Endothelial cell of umbilical vein (primary cell): ENCODE measurements around the gene PRKG1. TPM values are rescaled to one million over a fixed set of nuclear protein-coding genes. Genes with fewer than 3 reads are reported as not detected.

Experiments
- BruUV-seq: library from RNA; stranded (reverse); fragments of 400-500 nt; replicated peaks from 2 replicates; lab custom pipeline; 2021; lab: Mats Ljungman, UMichigan
- CTCF ChIA-PET: fragments of 300-600, 350-600 bp; sonication (Branson Sonifier 250); formaldehyde crosslinking; loops from one replicate; lab custom pipeline; 2021; ENCODE audit warnings: antibody characterized with exemption, inconsistent platforms; lab: Charles Lee
- POLR2A ChIA-PET: fragments of 300-600, 350-600 bp; sonication (Branson Sonifier 250); formaldehyde crosslinking; loops from one replicate; lab custom pipeline; 2021; ENCODE audit warnings: antibody characterized with exemption, inconsistent platforms; lab: Charles Lee
- DNase-seq: peaks from one replicate; pipeline ENCODE4 v3.0.0-alpha.2; 2011; ENCODE audit warnings: low read depth, low spot score
- FAIRE-seq: peaks from 2 replicates; lab custom pipeline; 2011; peaks lifted over from hg19 to GRCh38; lab: Jason Lieb, UNC
- H2AFZ ChIP-seq: 2 replicates; pipeline ENCODE4 v1.6.0; 2012; ENCODE audit warnings: low read depth, low read length, control low read depth, inconsistent platforms
- H3K27ac ChIP-seq: 2 replicates; pipeline ENCODE4 v1.5.1; 2011; ENCODE audit warnings: low read depth, mild to moderate bottlenecking, control low read depth, low read length, moderate library complexity; ENCODE audit not compliant: insufficient read depth
- H3K27me3 ChIP-seq, 2 experiments: 2 replicates each; pipeline versions ENCODE4 v1.6.0 to v1.6.1; 2011; ENCODE audit warnings: low read length in 2 of 2, mixed read lengths in 1 of 2; ENCODE audit not compliant: control insufficient read depth in 2 of 2, insufficient read depth in 2 of 2
- H3K36me3 ChIP-seq, 2 experiments: 2 replicates in 1 of 2; 3 replicates in 1 of 2; pipeline ENCODE4 v1.5.1; 2011; ENCODE audit warnings: low read length in 2 of 2, mild to moderate bottlenecking in 1 of 2, moderate library complexity in 1 of 2; ENCODE audit not compliant: control insufficient read depth in 2 of 2, insufficient read depth in 2 of 2; ENCODE audit errors: extremely low read depth in 1 of 2
- H3K4me1 ChIP-seq: 3 replicates; pipeline ENCODE4 v1.5.1; 2011; ENCODE audit warnings: mild to moderate bottlenecking, low read length; ENCODE audit not compliant: control insufficient read depth, insufficient read depth; ENCODE audit errors: extremely low read depth
- H3K4me2 ChIP-seq: 2 replicates; pipeline ENCODE4 v1.6.1; 2011; ENCODE audit warnings: low read length, control low read depth, mixed read lengths; ENCODE audit not compliant: insufficient read depth
- H3K4me3 ChIP-seq, 3 experiments: fragments of 200-600 bp in 1 of 3; sonication (generic), shearing (Covaris generic) in 1 of 3; replicated peaks in 1 of 3; 2 replicates each; pipeline ENCODE4 v1.5.1; 2011 to 2016; ENCODE audit warnings: control low read depth in 3 of 3, low read length in 3 of 3, mild to moderate bottlenecking in 2 of 3, inconsistent platforms in 1 of 3, low read depth in 1 of 3, moderate library complexity in 1 of 3; ENCODE audit not compliant: insufficient read depth in 1 of 3
- H3K79me2 ChIP-seq: 2 replicates; pipeline ENCODE4 v1.6.0; 2012; ENCODE audit warnings: low read length, inconsistent platforms; ENCODE audit not compliant: control insufficient read depth, insufficient read depth
- H3K9ac ChIP-seq: replicated peaks from 2 replicates; pipeline ENCODE3; 2011; ENCODE audit warnings: low read length, control low read depth; ENCODE audit not compliant: insufficient read depth; ENCODE audit errors: extremely low read depth
- H3K9me1 ChIP-seq: replicated peaks from 3 replicates; pipeline ENCODE4 v1.6.0; 2011; ENCODE audit warnings: mild to moderate bottlenecking, low read length; ENCODE audit not compliant: control insufficient read depth, insufficient read depth; ENCODE audit errors: extremely low read depth
- H3K9me3 ChIP-seq: replicated peaks from 2 replicates; pipeline ENCODE4 v1.5.1; 2012; ENCODE audit warnings: low read length, inconsistent platforms; ENCODE audit not compliant: control insufficient read depth, insufficient read depth
- H4K20me1 ChIP-seq: replicated peaks from 2 replicates; pipeline ENCODE3; 2011; ENCODE audit warnings: mild to moderate bottlenecking, low read length; ENCODE audit not compliant: control insufficient read depth, insufficient read depth; ENCODE audit errors: extremely low read depth
- FOS ChIP-seq: IDR thresholded peaks from 2 replicates; pipeline ENCODE4 v1.6.1; 2011; ENCODE audit warnings: mild to moderate bottlenecking, low read length, moderate library complexity, borderline replicate concordance; ENCODE audit not compliant: insufficient read depth
- GATA2 ChIP-seq: IDR thresholded peaks from 2 replicates; pipeline ENCODE4 v1.7.0; 2011; ENCODE audit warnings: low read depth, mild to moderate bottlenecking, moderate library complexity, mixed read lengths, low read length; ENCODE audit not compliant: insufficient read length, insufficient read depth
- JUN ChIP-seq: IDR thresholded peaks from 2 replicates; pipeline ENCODE4 v1.6.1; 2011; ENCODE audit warnings: borderline replicate concordance, low read depth; ENCODE audit not compliant: insufficient read length, insufficient read depth
- POLR2A ChIP-seq: IDR thresholded peaks from 2 replicates; pipeline ENCODE4 v1.6.1; 2012; ENCODE audit warnings: low read depth, mild to moderate bottlenecking, control low read depth, low read length
- POLR2AphosphoS5 ChIP-seq: IDR thresholded peaks from 2 replicates; pipeline ENCODE4 v1.6.1; 2012; ENCODE audit warnings: low read depth, mild to moderate bottlenecking, control low read depth, low read length, moderate library complexity; ENCODE audit not compliant: insufficient read depth
- dilution Hi-C: fragments of 300-500 bp; cut with MboI; formaldehyde crosslinking; loops from one replicate; pipeline ENCODE4 v1.15.0; 2019; ENCODE audit warnings: low sequenced_read_pairs; ENCODE audit not compliant: extremely low pct_ligation_motif_present
- intact Hi-C: fragments of 100-400 bp; cut with micrococcal nuclease; formaldehyde crosslinking; loops from one replicate; pipeline ENCODE4 v1.10.0; 2022
- polyA plus RNA-seq, 4 experiments: library from polyadenylated mRNA; depleted of rRNA in 3 of 4; stranded (reverse) in 3 of 4; unstranded in 1 of 4; fragments of >200 nt; gene quantifications; 2 replicates each; pipeline versions ENCODE4 v1.2.1 to v1.2.3, GENCODE V29; 2011 to 2012; ENCODE audit warnings: missing spikeins in 1 of 4
- total RNA-seq: library from RNA; stranded (reverse); gene quantifications from 2 replicates; pipeline ENCODE4 v1.2.3, GENCODE V29; 2021
- TF ChIP-seq, protein P1 (sequence below), 2 donors: IDR thresholded peaks; 1 replicate in 1 of 2; 2 replicates in 1 of 2; pipeline ENCODE4 v1.5.1; 2011; ENCODE audit warnings: low read length in 2 of 2, mild to moderate bottlenecking in 2 of 2, moderate library complexity in 2 of 2, control low read depth in 1 of 2, inconsistent platforms in 1 of 2, low read depth in 1 of 2; ENCODE audit not compliant: insufficient read depth in 1 of 2; ENCODE audit errors: extremely low read depth in 1 of 2

Gene PRKG1
- total and polyA plus RNA-seq, 2 donors (not counting 3 experiments of a cell fraction or from before 2014, with no cell fraction given), result 0.01 to 0.18 TPM

DNA sequence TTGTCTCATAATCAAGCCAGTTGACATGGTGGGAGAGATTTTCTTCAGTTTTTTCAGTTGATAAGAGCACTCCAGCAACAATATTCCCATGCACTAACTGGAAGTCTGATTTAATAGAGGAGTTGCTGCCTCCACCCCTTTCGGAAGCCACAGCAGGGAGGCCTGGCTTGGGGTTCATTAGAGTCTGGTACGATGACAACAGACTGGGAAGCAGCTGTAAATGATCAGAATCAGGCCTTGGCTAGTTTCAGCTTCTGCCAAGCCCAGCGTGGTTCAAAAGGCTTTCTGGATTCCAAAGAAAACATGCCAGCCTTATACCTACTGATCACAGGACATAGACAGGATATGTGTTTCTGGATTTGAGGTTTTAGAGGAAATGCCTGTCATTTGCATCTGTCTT, 351.1 kb downstream of the PRKG1 start:
- DNase-seq (peak; percentile 74), FAIRE-seq (peak; percentile 4)
- no peak overlapping the region for H3K27ac ChIP-seq
- no peak overlapping the region for H3K4me2 ChIP-seq
- no peaks in the 10 kb centered on the region for H3K9me1 ChIP-seq
- no peaks in the 10 kb centered on the region for H3K79me2 ChIP-seq
- POLR2A ChIA-PET, result interaction anchor here (0.5 kb wide), 1 partner anchor 855 kb away, joined by 4 read pairs; no protein-coding TSS in a partner anchor
- dilution Hi-C loops (no loop called here), intact Hi-C loops (loop anchor here (10.0 kb wide), 1 partner anchor 789 kb away; no protein-coding TSS in a partner anchor)
- no peaks in the 10 kb centered on the region for H3K36me3 ChIP-seq
- TF ChIP-seq POLR2A, result no peak
- peak; percentile 18 for TF ChIP-seq GATA2
- no peak overlapping the region for H3K4me3 ChIP-seq
- peak overlapping the region; percentile 45 for H2AFZ ChIP-seq
- no TSS peak for BruUV-seq
- H3K27me3 ChIP-seq, result peaks cover 0 to 2% of the 10 kb centered on the region in 2 experiments
- no peaks in the 10 kb centered on the region for H3K9me3 ChIP-seq
- no peak overlapping the region for H3K9ac ChIP-seq
- CTCF ChIA-PET, result interaction anchor here (0.5 to 1.3 kb wide), 4 partner anchors 16 to 791 kb away, joined by 3 to 9 read pairs (median 4); no protein-coding TSS in a partner anchor
- no peaks in the 10 kb centered on the region for H4K20me1 ChIP-seq
- H3K4me1 ChIP-seq, result peaks cover 6% of the 10 kb centered on the region

DNA sequence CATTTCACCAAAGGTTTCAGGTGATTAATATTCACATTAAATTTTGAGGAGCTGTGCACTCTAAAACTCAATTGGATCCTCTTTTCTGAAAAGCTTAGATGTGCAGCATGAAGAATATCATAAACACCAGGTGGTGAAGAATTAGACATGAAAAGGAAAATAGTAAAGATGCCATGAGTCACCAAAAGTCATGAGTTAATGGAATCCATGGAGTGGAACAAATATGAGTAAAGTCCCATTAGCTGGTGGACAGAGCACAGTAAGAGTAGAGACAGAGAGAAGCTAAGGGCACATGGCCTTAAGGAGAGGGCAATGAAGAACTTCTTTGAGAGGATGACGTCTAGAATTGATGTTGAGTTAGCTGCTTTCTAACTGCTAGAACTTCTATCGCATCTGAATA, 353.5 kb downstream of the PRKG1 start:
- H3K79me2 ChIP-seq, result no peaks in the 10 kb centered on the region
- no peak overlapping the region for H2AFZ ChIP-seq
- intact Hi-C loops, result loop anchor here (10.0 kb wide), 1 partner anchor 787 kb away; no protein-coding TSS in a partner anchor
- H3K4me2 ChIP-seq, result no peak overlapping the region
- no peaks in the 10 kb centered on the region for H3K9me1 ChIP-seq
- FAIRE-seq, result no peak
- ChIA-PET CTCF (interaction anchor here (0.5 to 2.6 kb wide), 6 partner anchors 12 to 532 kb away, joined by 3 to 13 read pairs (median 4); no protein-coding TSS in a partner anchor), POLR2A (no interaction called here)
- H3K27me3 ChIP-seq, result peaks cover 2% of the 10 kb centered on the region in 2 experiments
- H3K9ac ChIP-seq, result no peak overlapping the region
- DNase-seq, result no peak
- no peaks in the 10 kb centered on the region for H3K9me3 ChIP-seq
- H3K4me3 ChIP-seq, result no peak overlapping the region
- no peak for TF ChIP-seq FOS
- TF ChIP-seq, protein P1, sequence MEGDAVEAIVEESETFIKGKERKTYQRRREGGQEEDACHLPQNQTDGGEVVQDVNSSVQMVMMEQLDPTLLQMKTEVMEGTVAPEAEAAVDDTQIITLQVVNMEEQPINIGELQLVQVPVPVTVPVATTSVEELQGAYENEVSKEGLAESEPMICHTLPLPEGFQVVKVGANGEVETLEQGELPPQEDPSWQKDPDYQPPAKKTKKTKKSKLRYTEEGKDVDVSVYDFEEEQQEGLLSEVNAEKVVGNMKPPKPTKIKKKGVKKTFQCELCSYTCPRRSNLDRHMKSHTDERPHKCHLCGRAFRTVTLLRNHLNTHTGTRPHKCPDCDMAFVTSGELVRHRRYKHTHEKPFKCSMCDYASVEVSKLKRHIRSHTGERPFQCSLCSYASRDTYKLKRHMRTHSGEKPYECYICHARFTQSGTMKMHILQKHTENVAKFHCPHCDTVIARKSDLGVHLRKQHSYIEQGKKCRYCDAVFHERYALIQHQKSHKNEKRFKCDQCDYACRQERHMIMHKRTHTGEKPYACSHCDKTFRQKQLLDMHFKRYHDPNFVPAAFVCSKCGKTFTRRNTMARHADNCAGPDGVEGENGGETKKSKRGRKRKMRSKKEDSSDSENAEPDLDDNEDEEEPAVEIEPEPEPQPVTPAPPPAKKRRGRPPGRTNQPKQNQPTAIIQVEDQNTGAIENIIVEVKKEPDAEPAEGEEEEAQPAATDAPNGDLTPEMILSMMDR (IDR thresholded peaks at IDR 0.05; ENCODE audit: extremely low read depth in 1 of 2, insufficient read depth in 1 of 2, low read depth in 1 of 2, low read length in 2 of 2), result no peak
- no peak for TF ChIP-seq GATA2
- no peak for TF ChIP-seq POLR2AphosphoS5
- no peak for TF ChIP-seq JUN
- no peak overlapping the region for H3K27ac ChIP-seq
- H3K36me3 ChIP-seq, result no peaks in the 10 kb centered on the region
- H4K20me1 ChIP-seq, result no peaks in the 10 kb centered on the region
- no TSS peak for BruUV-seq
- dilution Hi-C loops, result no loop called here
- peaks cover 6% of the 10 kb centered on the region for H3K4me1 ChIP-seq
